Measurements from ENCODE around the gene FBXL14. TPM values are rescaled to one million over a fixed set of nuclear protein-coding genes. Genes with fewer than 3 reads are reported as not detected.

FBXL14 gene
- total RNA-seq (2014; rRNA removed; shearing (Covaris generic)) = 8.1 and 16.1 TPM in 2 replicates

- Histone ChIP-seq H3K9me3 (replicated peaks) (peaks cover 3% of the 10 kb centered on the region; the same call in 1 of the 2 replicates), H3K4me3 (peak within 1 kb of the TSS; percentile 99), H3K36me3 (peaks cover 18% of the 10 kb centered on the region), H3K4me1 (replicated peaks) (peaks cover 55% of the 10 kb centered on the region), H3K27ac (peak within 1 kb of the TSS; percentile 86), H3K27me3 (replicated peaks) (no peaks in the 10 kb centered on the region)
- DNase-seq (ENCODE audit: low read depth in 1 of 2, low spot score in 2 of 2) = peak; percentile 66 to 90
These were observed at the start of gene FBXL14 for GRCh38 chr12:1594261-1595025. TSS of gene FBXL14 (minus strand) at chr12:1594581. CDS start at chr12:1594066, 515 bp downstream.

- DNase-seq (ENCODE audit: low read depth in 1 of 2, low spot score in 2 of 2) = no peak
- no peak overlapping the region for H3K27ac ChIP-seq
- H3K27me3 ChIP-seq (replicated peaks) = no peaks in the 10 kb centered on the region; the same call in 1 of the 2 replicates
- no peaks in the 10 kb centered on the region for H3K36me3 ChIP-seq
- H3K9me3 ChIP-seq (replicated peaks) = no peaks in the 10 kb centered on the region
- H3K4me1 ChIP-seq (replicated peaks) = no peaks in the 10 kb centered on the region
- H3K4me3 ChIP-seq = no peak overlapping the region
These were observed 49.6 kb upstream of the FBXL14 start for GRCh38 chr12:1643905-1644533.

- Histone ChIP-seq H3K27ac (no peak overlapping the region), H3K27me3 (replicated peaks) (no peaks in the 10 kb centered on the region), H3K4me1 (replicated peaks) (no peaks in the 10 kb centered on the region), H3K36me3 (no peaks in the 10 kb centered on the region), H3K4me3 (no peak overlapping the region), H3K9me3 (replicated peaks) (no peaks in the 10 kb centered on the region)
- DNase-seq (ENCODE audit: low read depth in 1 of 2, low spot score in 2 of 2) = no peak
These were observed 48.7 kb upstream of the FBXL14 start for GRCh38 chr12:1643043-1643442.

GRCh38 chr12:1642513-1642912 is 48.1 kb upstream of the FBXL14 start:
- Histone ChIP-seq H3K36me3 (no peaks in the 10 kb centered on the region), H3K4me1 (replicated peaks) (no peaks in the 10 kb centered on the region), H3K27me3 (replicated peaks) (no peaks in the 10 kb centered on the region), H3K4me3 (no peak overlapping the region), H3K9me3 (replicated peaks) (no peaks in the 10 kb centered on the region), H3K27ac (no peak overlapping the region)
- DNase-seq (ENCODE audit: low read depth in 1 of 2, low spot score in 2 of 2) = no peak

- no peaks in the 10 kb centered on the region for H3K36me3 ChIP-seq
- H3K9me3 ChIP-seq (replicated peaks) = no peaks in the 10 kb centered on the region
- no peak overlapping the region for H3K4me3 ChIP-seq
- DNase-seq (ENCODE audit: low read depth in 1 of 2, low spot score in 2 of 2) = no peak
- no peaks in the 10 kb centered on the region for H3K27me3 ChIP-seq (replicated peaks)
- H3K27ac ChIP-seq = no peak overlapping the region
- H3K4me1 ChIP-seq (replicated peaks) = no peaks in the 10 kb centered on the region
These were observed 46.2 kb upstream of the FBXL14 start for GRCh38 chr12:1640328-1641234.

GRCh38 chr12:1639538-1639937 is 45.2 kb upstream of the FBXL14 start:
- no peaks in the 10 kb centered on the region for H3K27me3 ChIP-seq (replicated peaks)
- DNase-seq (ENCODE audit: low read depth in 1 of 2, low spot score in 2 of 2) = no peak
- H3K36me3 ChIP-seq = no peaks in the 10 kb centered on the region
- no peaks in the 10 kb centered on the region for H3K4me1 ChIP-seq (replicated peaks)
- no peak overlapping the region for H3K27ac ChIP-seq
- no peak overlapping the region for H3K4me3 ChIP-seq
- no peaks in the 10 kb centered on the region for H3K9me3 ChIP-seq (replicated peaks)

GRCh38 chr12:1638203-1638602 is 43.8 kb upstream of the FBXL14 start:
- Histone ChIP-seq H3K27ac (no peak overlapping the region), H3K27me3 (replicated peaks) (no peaks in the 10 kb centered on the region), H3K36me3 (no peaks in the 10 kb centered on the region), H3K4me1 (replicated peaks) (no peaks in the 10 kb centered on the region), H3K9me3 (replicated peaks) (no peaks in the 10 kb centered on the region), H3K4me3 (no peak overlapping the region)
- no peak for DNase-seq (ENCODE audit: low read depth in 1 of 2, low spot score in 2 of 2)

- no peak overlapping the region for H3K27ac ChIP-seq
- H3K4me3 ChIP-seq = no peak overlapping the region
- no peaks in the 10 kb centered on the region for H3K36me3 ChIP-seq
- H3K4me1 ChIP-seq (replicated peaks) = peaks cover under 1% of the 10 kb centered on the region
- H3K9me3 ChIP-seq (replicated peaks) = no peaks in the 10 kb centered on the region
- DNase-seq (ENCODE audit: low read depth in 1 of 2, low spot score in 2 of 2) = no peak
- no peaks in the 10 kb centered on the region; the same call in 1 of the 2 replicates for H3K27me3 ChIP-seq (replicated peaks)
These were observed 41.1 kb upstream of the FBXL14 start for GRCh38 chr12:1635301-1636095.

GRCh38 chr12:1634590-1635191 is 40.3 kb upstream of the FBXL14 start:
- DNase-seq (ENCODE audit: low read depth in 1 of 2, low spot score in 2 of 2) = peak; percentile 58 to 71
- peaks cover 5% of the 10 kb centered on the region; the same call in 1 of the 2 replicates for H3K27me3 ChIP-seq (replicated peaks)
- H3K4me1 ChIP-seq (replicated peaks) = peaks cover 8% of the 10 kb centered on the region
- no peak overlapping the region for H3K27ac ChIP-seq
- no peaks in the 10 kb centered on the region for H3K36me3 ChIP-seq
- no peaks in the 10 kb centered on the region for H3K9me3 ChIP-seq (replicated peaks)
- no peak overlapping the region for H3K4me3 ChIP-seq

- no peaks in the 10 kb centered on the region for H3K36me3 ChIP-seq
- peaks cover 8% of the 10 kb centered on the region for H3K4me1 ChIP-seq (replicated peaks)
- DNase-seq (ENCODE audit: low read depth in 1 of 2, low spot score in 2 of 2) = no peak
- no peak overlapping the region for H3K27ac ChIP-seq
- peaks cover 8% of the 10 kb centered on the region; the same call in 1 of the 2 replicates for H3K27me3 ChIP-seq (replicated peaks)
- no peak overlapping the region for H3K4me3 ChIP-seq
- H3K9me3 ChIP-seq (replicated peaks) = no peaks in the 10 kb centered on the region
These were observed 39.8 kb upstream of the FBXL14 start for GRCh38 chr12:1634149-1634548.

GRCh38 chr12:1633459-1633858 is 39.1 kb upstream of the FBXL14 start:
- no peak for DNase-seq (ENCODE audit: low read depth in 1 of 2, low spot score in 2 of 2)
- no peaks in the 10 kb centered on the region for H3K9me3 ChIP-seq (replicated peaks)
- H3K4me3 ChIP-seq = no peak overlapping the region
- peaks cover 8% of the 10 kb centered on the region; the same call in 1 of the 2 replicates for H3K27me3 ChIP-seq (replicated peaks)
- H3K4me1 ChIP-seq (replicated peaks) = peaks cover 8% of the 10 kb centered on the region
- no peaks in the 10 kb centered on the region for H3K36me3 ChIP-seq
- H3K27ac ChIP-seq = no peak overlapping the region

GRCh38 chr12:1632702-1633101 is 38.3 kb upstream of the FBXL14 start:
- Histone ChIP-seq H3K27ac (no peak overlapping the region), H3K27me3 (replicated peaks) (peaks cover 8% of the 10 kb centered on the region; the same call in 1 of the 2 replicates), H3K4me3 (no peak overlapping the region), H3K4me1 (replicated peaks) (peaks cover 8% of the 10 kb centered on the region), H3K36me3 (no peaks in the 10 kb centered on the region), H3K9me3 (replicated peaks) (no peaks in the 10 kb centered on the region)
- no peak for DNase-seq (ENCODE audit: low read depth in 1 of 2, low spot score in 2 of 2)

Data from SJSA1 (cell line).